Measurements from ENCODE around the gene BTBD17. TPM values are rescaled to one million over a fixed set of nuclear protein-coding genes. Genes with fewer than 3 reads are reported as not detected.

Gene BTBD17
- total RNA-seq, 1 donor from 2014 or later: not detected

DNA sequence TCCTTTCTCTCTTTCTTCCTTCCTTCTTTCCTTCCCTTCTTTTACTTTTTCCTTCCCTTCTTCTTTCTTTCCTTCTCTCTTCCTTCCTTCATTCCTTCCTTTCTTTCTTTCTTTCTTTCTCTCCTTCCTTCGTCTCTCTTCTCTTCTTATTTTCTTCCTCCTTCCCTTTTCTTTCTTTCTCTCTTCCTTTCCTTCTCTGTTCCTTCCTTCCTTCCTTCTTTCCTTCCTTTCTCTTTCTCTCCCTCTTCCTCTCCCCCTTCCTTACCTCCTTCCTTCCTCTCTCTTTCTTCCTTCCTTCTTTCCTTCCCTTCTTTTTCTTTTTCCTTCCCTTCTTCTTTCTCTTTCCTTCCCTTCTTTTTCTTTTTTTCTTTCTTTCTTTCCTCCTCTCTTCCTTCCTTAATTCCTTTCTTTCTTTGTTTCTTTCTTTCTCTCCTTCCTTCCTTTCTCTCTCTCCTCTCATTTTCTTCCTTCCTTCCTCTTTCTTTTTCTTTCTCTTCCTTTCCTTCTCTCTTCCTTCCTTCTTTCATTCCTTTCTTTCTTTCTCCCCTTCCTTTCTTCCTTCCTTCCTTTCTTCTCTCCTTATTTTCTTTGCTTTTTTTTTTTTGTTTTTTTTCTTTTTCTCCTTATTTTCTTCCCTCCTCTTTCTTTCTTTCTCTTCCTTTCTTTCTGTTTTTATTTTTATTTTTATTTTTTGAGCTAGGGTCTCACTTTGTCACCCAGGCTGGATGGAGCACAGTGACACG lies 28.4 kb upstream of the BTBD17 start:
- H3K9me3 Mint-ChIP-seq (ENCODE audit: unreplicated experiment): no peaks in the 10 kb centered on the region
- H3K4me1 Mint-ChIP-seq (ENCODE audit: low read depth, unreplicated experiment): peaks cover 11% of the 10 kb centered on the region
- TF ChIP-seq, protein P1, sequence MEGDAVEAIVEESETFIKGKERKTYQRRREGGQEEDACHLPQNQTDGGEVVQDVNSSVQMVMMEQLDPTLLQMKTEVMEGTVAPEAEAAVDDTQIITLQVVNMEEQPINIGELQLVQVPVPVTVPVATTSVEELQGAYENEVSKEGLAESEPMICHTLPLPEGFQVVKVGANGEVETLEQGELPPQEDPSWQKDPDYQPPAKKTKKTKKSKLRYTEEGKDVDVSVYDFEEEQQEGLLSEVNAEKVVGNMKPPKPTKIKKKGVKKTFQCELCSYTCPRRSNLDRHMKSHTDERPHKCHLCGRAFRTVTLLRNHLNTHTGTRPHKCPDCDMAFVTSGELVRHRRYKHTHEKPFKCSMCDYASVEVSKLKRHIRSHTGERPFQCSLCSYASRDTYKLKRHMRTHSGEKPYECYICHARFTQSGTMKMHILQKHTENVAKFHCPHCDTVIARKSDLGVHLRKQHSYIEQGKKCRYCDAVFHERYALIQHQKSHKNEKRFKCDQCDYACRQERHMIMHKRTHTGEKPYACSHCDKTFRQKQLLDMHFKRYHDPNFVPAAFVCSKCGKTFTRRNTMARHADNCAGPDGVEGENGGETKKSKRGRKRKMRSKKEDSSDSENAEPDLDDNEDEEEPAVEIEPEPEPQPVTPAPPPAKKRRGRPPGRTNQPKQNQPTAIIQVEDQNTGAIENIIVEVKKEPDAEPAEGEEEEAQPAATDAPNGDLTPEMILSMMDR (IDR thresholded peaks at IDR 0.05; ENCODE audit: insufficient read depth, low read depth, low read length): no peak
- TF ChIP-seq EZH2 (IDR thresholded peaks at IDR 0.05; ENCODE audit: insufficient read depth, low read length): no peak
- Histone ChIP-seq H3K4me3 (ENCODE audit: insufficient read depth, low read depth, low read length) (no peak overlapping the region), H3K79me2 (ENCODE audit: insufficient read depth, low read length) (no peaks in the 10 kb centered on the region), H3K9me3 (ENCODE audit: insufficient read depth, low read depth, low read length) (no peaks in the 10 kb centered on the region), H3K27ac (ENCODE audit: low read depth, low read length) (no peak overlapping the region), H3K27me3 (ENCODE audit: insufficient read depth, low read length) (no peaks in the 10 kb centered on the region), H3K4me1 (ENCODE audit: insufficient read depth, low read length) (no peaks in the 10 kb centered on the region), H3K4me2 (ENCODE audit: low read length) (no peak overlapping the region), H4K20me1 (ENCODE audit: insufficient read depth, low read length) (no peaks in the 10 kb centered on the region), H2AFZ (ENCODE audit: low read depth, low read length) (no peak overlapping the region), H3K36me3 (ENCODE audit: insufficient read depth, low read length) (no peaks in the 10 kb centered on the region), H3K9ac (ENCODE audit: low read length) (no peak overlapping the region)
- H3K4me3 Mint-ChIP-seq (ENCODE audit: unreplicated experiment): no peak overlapping the region
- no peak for FAIRE-seq
- no peak for DNase-seq (ENCODE audit: low read depth)
- H3K36me3 Mint-ChIP-seq (ENCODE audit: low read depth, unreplicated experiment): no peaks in the 10 kb centered on the region
- H3K27me3 Mint-ChIP-seq (ENCODE audit: low read depth, unreplicated experiment): peaks cover 19% of the 10 kb centered on the region
- H3K27ac Mint-ChIP-seq (ENCODE audit: unreplicated experiment): no peak overlapping the region

DNA sequence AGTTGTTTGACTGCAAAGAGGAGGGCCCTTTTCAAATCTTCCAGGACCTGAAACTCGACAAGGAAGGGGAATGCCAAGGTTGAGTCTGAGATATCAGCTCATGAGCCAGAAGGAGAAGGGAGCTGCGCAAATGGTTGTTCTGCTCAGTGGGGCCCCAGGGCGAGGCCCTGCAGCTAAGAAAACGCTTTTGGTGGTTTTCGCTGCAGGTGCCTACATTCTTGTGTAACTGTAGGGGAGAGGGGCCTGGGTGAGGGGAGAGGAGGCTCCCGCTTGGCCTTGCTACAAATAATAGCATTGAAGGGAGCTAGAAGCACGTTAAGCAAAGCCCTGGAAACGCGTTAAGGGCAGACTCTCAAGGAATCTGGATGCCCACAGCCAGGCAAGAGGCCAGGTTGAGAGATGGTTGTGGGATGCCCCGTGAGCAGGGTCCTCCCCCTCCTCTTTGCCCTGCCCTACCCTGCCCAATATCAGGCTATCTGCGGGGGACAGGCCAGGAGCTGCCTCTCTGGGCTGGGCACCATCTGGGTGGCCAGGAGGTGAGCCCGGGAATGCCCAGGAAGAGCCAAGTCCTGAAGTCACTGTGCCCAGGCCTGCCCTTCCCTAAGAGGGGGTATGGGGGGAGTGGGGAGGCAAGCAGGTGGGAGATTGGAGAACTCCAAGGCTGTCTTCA lies 27.6 kb upstream of the BTBD17 start:
- H3K27ac Mint-ChIP-seq (ENCODE audit: unreplicated experiment): no peak overlapping the region
- H3K9ac ChIP-seq (ENCODE audit: low read length): no peak overlapping the region
- H3K4me2 ChIP-seq (ENCODE audit: low read length): no peak overlapping the region
- H3K4me1 ChIP-seq (ENCODE audit: insufficient read depth, low read length): no peaks in the 10 kb centered on the region
- DNase-seq (ENCODE audit: low read depth) (no peak), FAIRE-seq (no peak)
- no peaks in the 10 kb centered on the region for H3K9me3 ChIP-seq (ENCODE audit: insufficient read depth, low read depth, low read length)
- H3K4me1 Mint-ChIP-seq (ENCODE audit: low read depth, unreplicated experiment): peaks cover 11% of the 10 kb centered on the region
- H3K27me3 Mint-ChIP-seq (ENCODE audit: low read depth, unreplicated experiment): peaks cover 23% of the 10 kb centered on the region
- TF ChIP-seq EZH2 (IDR thresholded peaks at IDR 0.05; ENCODE audit: insufficient read depth, low read length): no peak
- TF ChIP-seq, protein P1 (IDR thresholded peaks at IDR 0.05; ENCODE audit: insufficient read depth, low read depth, low read length): no peak
- no peak overlapping the region for H3K4me3 Mint-ChIP-seq (ENCODE audit: unreplicated experiment)
- H3K9me3 Mint-ChIP-seq (ENCODE audit: unreplicated experiment): no peaks in the 10 kb centered on the region
- H3K36me3 Mint-ChIP-seq (ENCODE audit: low read depth, unreplicated experiment): no peaks in the 10 kb centered on the region
- H4K20me1 ChIP-seq (ENCODE audit: insufficient read depth, low read length): no peaks in the 10 kb centered on the region
- no peaks in the 10 kb centered on the region for H3K27me3 ChIP-seq (ENCODE audit: insufficient read depth, low read length)
- H2AFZ ChIP-seq (ENCODE audit: low read depth, low read length): no peak overlapping the region
- H3K36me3 ChIP-seq (ENCODE audit: insufficient read depth, low read length): no peaks in the 10 kb centered on the region
- no peaks in the 10 kb centered on the region for H3K79me2 ChIP-seq (ENCODE audit: insufficient read depth, low read length)
- no peak overlapping the region for H3K4me3 ChIP-seq (ENCODE audit: insufficient read depth, low read depth, low read length)
- no peak overlapping the region for H3K27ac ChIP-seq (ENCODE audit: low read depth, low read length)
